Memory B cell (primary cell): ENCODE measurements around the gene PHACTR1.
"Not testable (repeated sequence)": the region's sequence is repeated elsewhere in the genome, so short reads cannot be mapped to it uniquely, and the experiment has no call there.

Experiments used
- ATAC-seq: fragments of 150-1000 bp; cut with Tn5 transposase; 2 replicates; pipeline ENCODE4 v1.10.0; 2021; ENCODE audit warnings: low read depth, mild to moderate bottlenecking, moderate library complexity
- DNase-seq, 2 donors: peaks; one replicate each; pipeline ENCODE4 v3.0.0; 2022; ENCODE audit warnings: low spot score in 2 of 2
- H3K27ac Mint-ChIP-seq: one replicate; pipeline ENCODE4 v1.8.0; 2022; ENCODE audit warnings: mild to moderate bottlenecking, moderate library complexity, mixed read lengths
- H3K27me3 Mint-ChIP-seq: one replicate; pipeline ENCODE4 v1.8.0; 2022; ENCODE audit warnings: mixed read lengths
- H3K36me3 Mint-ChIP-seq: one replicate; pipeline ENCODE4 v1.8.0; 2022; ENCODE audit warnings: mild to moderate bottlenecking, mixed read lengths
- H3K4me1 Mint-ChIP-seq: one replicate; pipeline ENCODE4 v1.8.0; 2022; ENCODE audit warnings: mixed read lengths
- H3K4me3 Mint-ChIP-seq: one replicate; pipeline ENCODE4 v1.8.0; 2022; ENCODE audit warnings: mild to moderate bottlenecking, moderate library complexity, mixed read lengths
- H3K9me3 Mint-ChIP-seq: one replicate; pipeline ENCODE4 v1.8.0; 2022; ENCODE audit warnings: mixed read lengths

Gene PHACTR1

GRCh38 chr6:12935637-12936036, 219.1 kb downstream of the PHACTR1 start:
- no peak overlapping the region for H3K27ac Mint-ChIP-seq

GRCh38 chr6:12937971-12938370, 221.4 kb downstream of the PHACTR1 start:
- Mint-ChIP-seq H3K4me1 (no peaks in the 10 kb centered on the region), H3K27ac (no peak overlapping the region), H3K4me3 (no peak overlapping the region), H3K36me3 (no peaks in the 10 kb centered on the region), H3K27me3 (no peaks in the 10 kb centered on the region), H3K9me3 (no peaks in the 10 kb centered on the region)
- no peak for ATAC-seq
- DNase-seq: no peak

More at GRCh38 chr6:12935637-12936036, 219.1 kb downstream of the PHACTR1 start:
- no peaks in the 10 kb centered on the region for H3K9me3 Mint-ChIP-seq
- H3K4me1 Mint-ChIP-seq: no peaks in the 10 kb centered on the region
- DNase-seq (no peak), ATAC-seq (no peak)
- H3K4me3 Mint-ChIP-seq: no peak overlapping the region
- peaks cover 3% of the 10 kb centered on the region for H3K27me3 Mint-ChIP-seq
- H3K36me3 Mint-ChIP-seq: no peaks in the 10 kb centered on the region

GRCh38 chr6:12939314-12939713, 222.7 kb downstream of the PHACTR1 start:
- Mint-ChIP-seq H3K4me1 (no peaks in the 10 kb centered on the region), H3K27me3 (no peaks in the 10 kb centered on the region), H3K9me3 (no peaks in the 10 kb centered on the region), H3K4me3 (no peak overlapping the region), H3K36me3 (no peaks in the 10 kb centered on the region), H3K27ac (no peak overlapping the region)
- no peak for ATAC-seq
- no peak for DNase-seq

- peaks cover 4% of the 10 kb centered on the region for H3K4me1 Mint-ChIP-seq
- no peaks in the 10 kb centered on the region for H3K36me3 Mint-ChIP-seq
- no peaks in the 10 kb centered on the region for H3K9me3 Mint-ChIP-seq
- no peak for ATAC-seq
- H3K27ac Mint-ChIP-seq: no peak overlapping the region
- DNase-seq: no peak
- peaks cover 2% of the 10 kb centered on the region for H3K27me3 Mint-ChIP-seq
- no peak overlapping the region for H3K4me3 Mint-ChIP-seq
These were observed 224.9 kb downstream of the PHACTR1 start for GRCh38 chr6:12941422-12941821.

- no peaks in the 10 kb centered on the region for H3K36me3 Mint-ChIP-seq
- ATAC-seq: no peak
- H3K27me3 Mint-ChIP-seq: peaks cover 2% of the 10 kb centered on the region
- H3K4me3 Mint-ChIP-seq: no peak overlapping the region
- H3K27ac Mint-ChIP-seq: no peak overlapping the region
- DNase-seq: no peak
- peaks cover 6% of the 10 kb centered on the region for H3K4me1 Mint-ChIP-seq
- H3K9me3 Mint-ChIP-seq: no peaks in the 10 kb centered on the region
These were observed 227.0 kb downstream of the PHACTR1 start for GRCh38 chr6:12943549-12943948.

GRCh38 chr6:12944001-12944400, 227.4 kb downstream of the PHACTR1 start:
- no peak for ATAC-seq

GRCh38 chr6:12944528-12944927, 228.0 kb downstream of the PHACTR1 start:
- not testable (repeated sequence) for H3K4me3 Mint-ChIP-seq, H3K27me3 Mint-ChIP-seq, H3K4me1 Mint-ChIP-seq, ATAC-seq, DNase-seq, H3K36me3 Mint-ChIP-seq, H3K9me3 Mint-ChIP-seq, H3K27ac Mint-ChIP-seq

More at GRCh38 chr6:12944001-12944400, 227.4 kb downstream of the PHACTR1 start:
- peaks cover 2% of the 10 kb centered on the region for H3K27me3 Mint-ChIP-seq
- H3K4me1 Mint-ChIP-seq: peaks cover 6% of the 10 kb centered on the region
- no peak overlapping the region for H3K27ac Mint-ChIP-seq
- H3K36me3 Mint-ChIP-seq: no peaks in the 10 kb centered on the region
- DNase-seq: no peak
- H3K9me3 Mint-ChIP-seq: no peaks in the 10 kb centered on the region
- H3K4me3 Mint-ChIP-seq: no peak overlapping the region

GRCh38 chr6:12947151-12947871, 230.7 kb downstream of the PHACTR1 start:
- no peak overlapping the region for H3K4me3 Mint-ChIP-seq
- H3K36me3 Mint-ChIP-seq: no peaks in the 10 kb centered on the region
- ATAC-seq: no peak
- H3K27ac Mint-ChIP-seq: no peak overlapping the region
- peaks cover 4% of the 10 kb centered on the region for H3K27me3 Mint-ChIP-seq
- no peak for DNase-seq
- peaks cover 6% of the 10 kb centered on the region for H3K4me1 Mint-ChIP-seq
- no peaks in the 10 kb centered on the region for H3K9me3 Mint-ChIP-seq

GRCh38 chr6:12947967-12948366, 231.4 kb downstream of the PHACTR1 start:
- no peak overlapping the region for H3K27ac Mint-ChIP-seq
- no peak overlapping the region for H3K4me3 Mint-ChIP-seq
- ATAC-seq (no peak), DNase-seq (no peak)
- H3K9me3 Mint-ChIP-seq: no peaks in the 10 kb centered on the region
- H3K36me3 Mint-ChIP-seq: no peaks in the 10 kb centered on the region
- H3K27me3 Mint-ChIP-seq: peaks cover 4% of the 10 kb centered on the region
- H3K4me1 Mint-ChIP-seq: peaks cover 6% of the 10 kb centered on the region

- ATAC-seq (no peak), DNase-seq (no peak)
- peaks cover 9% of the 10 kb centered on the region for H3K27me3 Mint-ChIP-seq
- H3K27ac Mint-ChIP-seq: no peak overlapping the region
- peaks cover 2% of the 10 kb centered on the region for H3K4me1 Mint-ChIP-seq
- no peaks in the 10 kb centered on the region for H3K36me3 Mint-ChIP-seq
- H3K4me3 Mint-ChIP-seq: no peak overlapping the region
- no peaks in the 10 kb centered on the region for H3K9me3 Mint-ChIP-seq
These were observed 234.4 kb downstream of the PHACTR1 start for GRCh38 chr6:12950976-12951375.

GRCh38 chr6:12951415-12951814, 234.8 kb downstream of the PHACTR1 start:
- H3K27ac Mint-ChIP-seq: no peak overlapping the region
- no peak overlapping the region for H3K4me3 Mint-ChIP-seq
- H3K27me3 Mint-ChIP-seq: peaks cover 11% of the 10 kb centered on the region
- H3K9me3 Mint-ChIP-seq: no peaks in the 10 kb centered on the region
- DNase-seq (no peak), ATAC-seq (no peak)
- H3K36me3 Mint-ChIP-seq: no peaks in the 10 kb centered on the region
- peaks cover 3% of the 10 kb centered on the region for H3K4me1 Mint-ChIP-seq

- no peak for ATAC-seq
- Mint-ChIP-seq H3K36me3 (no peaks in the 10 kb centered on the region), H3K4me1 (peaks cover 8% of the 10 kb centered on the region), H3K27me3 (peaks cover 14% of the 10 kb centered on the region), H3K27ac (no peak overlapping the region), H3K9me3 (no peaks in the 10 kb centered on the region), H3K4me3 (no peak overlapping the region)
- no peak for DNase-seq
These were observed 235.8 kb downstream of the PHACTR1 start for GRCh38 chr6:12952318-12952717.

GRCh38 chr6:12955956-12956355, 239.4 kb downstream of the PHACTR1 start:
- DNase-seq: no peak
- Mint-ChIP-seq H3K27ac (no peak overlapping the region), H3K27me3 (peaks cover 21% of the 10 kb centered on the region), H3K9me3 (no peaks in the 10 kb centered on the region), H3K4me3 (peak overlapping the region; percentile 82), H3K36me3 (no peaks in the 10 kb centered on the region), H3K4me1 (peaks cover 17% of the 10 kb centered on the region)
- no peak for ATAC-seq

- Mint-ChIP-seq H3K36me3 (no peaks in the 10 kb centered on the region), H3K27me3 (peaks cover 21% of the 10 kb centered on the region)
These were observed 240.4 kb downstream of the PHACTR1 start for GRCh38 chr6:12956991-12957320.

More at GRCh38 chr6:12956991-12957320, 240.4 kb downstream of the PHACTR1 start:
- DNase-seq (no peak), ATAC-seq (no peak)
- peak overlapping the region; percentile 82 for H3K4me3 Mint-ChIP-seq
- no peak overlapping the region for H3K27ac Mint-ChIP-seq
- H3K4me1 Mint-ChIP-seq: peaks cover 17% of the 10 kb centered on the region
- H3K9me3 Mint-ChIP-seq: no peaks in the 10 kb centered on the region
